HepG2 (cell line): ENCODE data around the gene KRTAP10-5. TPM values are rescaled to one million over a fixed set of nuclear protein-coding genes. Genes with fewer than 3 reads are reported as not detected.

Experiments
- CBX5 ChIP-seq: sonication (generic); formaldehyde crosslinking; IDR thresholded peaks from 2 replicates; pipeline ENCODE4 v1.4.0; 2020; ENCODE audit warnings: missing genetic modification reagents, borderline replicate concordance
- ERF ChIP-seq: IDR thresholded peaks from 2 replicates; pipeline ENCODE4 v1.6.1; 2018; ENCODE audit warnings: missing biosample characterization, missing genetic modification reagents
- FIP1L1 ChIP-seq: fragments of 200-400 bp; formaldehyde crosslinking; IDR thresholded peaks from 2 replicates; pipeline ENCODE4 v1.6.1; 2018; ENCODE audit warnings: low read depth, mild to moderate bottlenecking, low read length, moderate library complexity, borderline replicate concordance; ENCODE audit not compliant: insufficient read depth
- MLXIP ChIP-seq: sonication (generic); formaldehyde crosslinking; IDR thresholded peaks from 2 replicates; pipeline ENCODE4 v1.9.0; 2021; ENCODE audit warnings: missing genetic modification reagents, borderline replicate concordance
- NR1H2 ChIP-seq: sonication (generic); formaldehyde crosslinking; IDR thresholded peaks from 2 replicates; pipeline ENCODE4 v1.8.1; 2022; ENCODE audit warnings: low read depth, missing genetic modification reagents, borderline replicate concordance
- PRDM15 ChIP-seq: sonication (generic); formaldehyde crosslinking; IDR thresholded peaks from 2 replicates; pipeline ENCODE4 v1.4.0; 2020; ENCODE audit warnings: missing genetic modification reagents
- SMAD9 ChIP-seq: sonication (generic); formaldehyde crosslinking; IDR thresholded peaks from 2 replicates; pipeline ENCODE4 v1.5.1; 2020; ENCODE audit warnings: mild to moderate bottlenecking, missing genetic modification reagents
- SNAPC2 ChIP-seq: sonication (generic); formaldehyde crosslinking; IDR thresholded peaks from 2 replicates; pipeline ENCODE4 v1.8.1; 2022; ENCODE audit warnings: mild to moderate bottlenecking, missing genetic modification reagents
- TAF15 ChIP-seq: fragments of 200-400 bp; formaldehyde crosslinking; IDR thresholded peaks from one replicate; pipeline ENCODE4 v1.6.1; 2018; ENCODE audit warnings: mild to moderate bottlenecking, low read depth, low read length; ENCODE audit not compliant: poor library complexity, severe bottlenecking
- THYN1 ChIP-seq: sonication (generic); formaldehyde crosslinking; IDR thresholded peaks from 2 replicates; pipeline ENCODE4 v1.8.1; 2023; ENCODE audit warnings: low read depth, mild to moderate bottlenecking, moderate library complexity, missing genetic modification reagents, borderline replicate concordance
- ZNF644 ChIP-seq: IDR thresholded peaks from 2 replicates; pipeline ENCODE4 v1.6.1; 2016; ENCODE audit warnings: low read depth
- ZNF790 ChIP-seq: sonication (generic); formaldehyde crosslinking; IDR thresholded peaks from 2 replicates; pipeline ENCODE4 v1.8.0; 2022; ENCODE audit warnings: missing genetic modification reagents, mild to moderate bottlenecking, borderline replicate concordance
- polyA plus RNA-seq, 8 experiments: library from polyadenylated mRNA; depleted of rRNA in 3 of 8; stranded (reverse) in 7 of 8; unstranded in 1 of 8; fragments of >200 nt; fragmentation: Illumina TruSeq in 4 of 8; extraction: Trizol in 4 of 8; gene quantifications; 2 replicates each; pipeline versions ENCODE4 v1.2.1 to v1.2.3, GENCODE V29; 2011 to 2016; ENCODE audit warnings: low read depth in 4 of 8, missing spikeins in 1 of 8, mixed read lengths in 1 of 8; ENCODE audit not compliant: insufficient read depth in 1 of 8
- total RNA-seq, 5 experiments: library from RNA; depleted of rRNA; stranded (reverse); fragments of >200 nt; fragmentation: Illumina TruSeq; extraction: Trizol; gene quantifications; 2 replicates each; pipeline ENCODE4 v1.2.3, GENCODE V29; 2016; ENCODE audit warnings: low read depth in 1 of 5
- TF ChIP-seq, protein P1 (sequence below): sonication (generic); formaldehyde crosslinking; IDR thresholded peaks from 2 replicates; pipeline ENCODE4 v1.4.0; 2020; ENCODE audit warnings: missing genetic modification reagents
- TF ChIP-seq, protein P2 (sequence below): sonication (generic); formaldehyde crosslinking; IDR thresholded peaks from 2 replicates; pipeline ENCODE4 v1.8.0; 2022; ENCODE audit warnings: low read depth, missing genetic modification reagents

KRTAP10-5 gene
- total and polyA plus RNA-seq, 2 of the 13 experiments (the other 11 are each of a cell fraction or from before 2014, with no cell fraction given): not detected

DNA sequence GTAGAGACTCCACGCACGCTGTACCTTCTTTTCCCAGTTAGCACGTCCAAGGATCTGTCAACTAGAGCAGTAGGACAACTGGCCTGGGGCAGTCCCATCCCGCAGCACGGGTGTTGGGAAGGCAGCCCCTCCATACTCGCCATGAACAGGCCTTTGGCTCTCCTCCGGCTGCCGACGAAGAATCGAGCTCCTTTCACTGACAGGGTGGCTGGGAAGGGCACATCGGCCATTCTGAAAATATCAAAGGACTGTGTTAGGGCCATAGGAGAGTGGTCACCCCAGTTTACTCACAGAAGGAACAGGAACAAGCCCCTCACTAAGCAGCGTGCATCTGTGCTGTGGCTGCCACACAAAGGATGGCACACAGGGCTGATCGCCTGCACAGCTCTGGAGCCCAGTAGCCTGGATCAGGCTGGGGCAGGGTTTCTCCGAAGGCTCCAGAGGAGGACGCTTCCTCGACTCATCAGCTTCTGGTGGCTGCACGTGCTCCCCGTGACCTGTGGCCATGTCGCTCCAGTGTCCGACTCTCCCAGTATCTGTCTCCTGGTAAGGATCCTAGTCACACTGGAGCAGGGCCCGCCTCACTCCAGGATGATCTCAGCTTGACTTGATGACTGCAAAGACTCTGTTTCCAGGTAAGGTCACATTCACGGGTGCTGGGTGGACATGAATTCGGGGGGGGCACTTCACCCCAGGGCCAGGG is 49.4 kb downstream of the KRTAP10-5 start (continued):
- TF ChIP-seq, protein P1, sequence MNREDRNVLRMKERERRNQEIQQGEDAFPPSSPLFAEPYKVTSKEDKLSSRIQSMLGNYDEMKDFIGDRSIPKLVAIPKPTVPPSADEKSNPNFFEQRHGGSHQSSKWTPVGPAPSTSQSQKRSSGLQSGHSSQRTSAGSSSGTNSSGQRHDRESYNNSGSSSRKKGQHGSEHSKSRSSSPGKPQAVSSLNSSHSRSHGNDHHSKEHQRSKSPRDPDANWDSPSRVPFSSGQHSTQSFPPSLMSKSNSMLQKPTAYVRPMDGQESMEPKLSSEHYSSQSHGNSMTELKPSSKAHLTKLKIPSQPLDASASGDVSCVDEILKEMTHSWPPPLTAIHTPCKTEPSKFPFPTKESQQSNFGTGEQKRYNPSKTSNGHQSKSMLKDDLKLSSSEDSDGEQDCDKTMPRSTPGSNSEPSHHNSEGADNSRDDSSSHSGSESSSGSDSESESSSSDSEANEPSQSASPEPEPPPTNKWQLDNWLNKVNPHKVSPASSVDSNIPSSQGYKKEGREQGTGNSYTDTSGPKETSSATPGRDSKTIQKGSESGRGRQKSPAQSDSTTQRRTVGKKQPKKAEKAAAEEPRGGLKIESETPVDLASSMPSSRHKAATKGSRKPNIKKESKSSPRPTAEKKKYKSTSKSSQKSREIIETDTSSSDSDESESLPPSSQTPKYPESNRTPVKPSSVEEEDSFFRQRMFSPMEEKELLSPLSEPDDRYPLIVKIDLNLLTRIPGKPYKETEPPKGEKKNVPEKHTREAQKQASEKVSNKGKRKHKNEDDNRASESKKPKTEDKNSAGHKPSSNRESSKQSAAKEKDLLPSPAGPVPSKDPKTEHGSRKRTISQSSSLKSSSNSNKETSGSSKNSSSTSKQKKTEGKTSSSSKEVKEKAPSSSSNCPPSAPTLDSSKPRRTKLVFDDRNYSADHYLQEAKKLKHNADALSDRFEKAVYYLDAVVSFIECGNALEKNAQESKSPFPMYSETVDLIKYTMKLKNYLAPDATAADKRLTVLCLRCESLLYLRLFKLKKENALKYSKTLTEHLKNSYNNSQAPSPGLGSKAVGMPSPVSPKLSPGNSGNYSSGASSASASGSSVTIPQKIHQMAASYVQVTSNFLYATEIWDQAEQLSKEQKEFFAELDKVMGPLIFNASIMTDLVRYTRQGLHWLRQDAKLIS (CRISPR knock-in tag): no peak
- TF ChIP-seq ZNF790 (CRISPR knock-in tag): no peak
- TF ChIP-seq THYN1 (CRISPR knock-in tag): no peak
- TF ChIP-seq SMAD9 (CRISPR knock-in tag): no peak
- no peak for TF ChIP-seq PRDM15 (CRISPR knock-in tag)
- no peak for TF ChIP-seq TAF15
- TF ChIP-seq ERF (CRISPR knock-in tag): no peak
- TF ChIP-seq MLXIP (CRISPR knock-in tag): no peak
- TF ChIP-seq NR1H2 (CRISPR knock-in tag): no peak
- no peak for TF ChIP-seq ZNF644
- TF ChIP-seq CBX5: no peak
- TF ChIP-seq SNAPC2 (CRISPR knock-in tag): no peak
- TF ChIP-seq FIP1L1: no peak
- TF ChIP-seq, protein P2, sequence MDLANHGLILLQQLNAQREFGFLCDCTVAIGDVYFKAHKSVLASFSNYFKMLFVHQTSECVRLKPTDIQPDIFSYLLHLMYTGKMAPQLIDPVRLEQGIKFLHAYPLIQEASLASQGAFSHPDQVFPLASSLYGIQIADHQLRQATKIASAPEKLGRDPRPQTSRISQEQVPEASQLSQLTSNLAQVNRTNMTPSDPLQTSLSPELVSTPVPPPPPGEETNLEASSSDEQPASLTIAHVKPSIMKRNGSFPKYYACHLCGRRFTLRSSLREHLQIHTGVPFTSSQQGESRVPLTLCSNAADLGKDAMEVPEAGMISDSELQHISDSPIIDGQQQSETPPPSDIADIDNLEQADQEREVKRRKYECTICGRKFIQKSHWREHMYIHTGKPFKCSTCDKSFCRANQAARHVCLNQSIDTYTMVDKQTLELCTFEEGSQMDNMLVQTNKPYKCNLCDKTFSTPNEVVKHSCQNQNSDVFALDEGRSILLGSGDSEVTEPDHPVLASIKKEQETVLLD (CRISPR knock-in tag): no peak
